ENCODE results near the gene DENND5A. TPM values are rescaled to one million over a fixed set of nuclear protein-coding genes. Genes with fewer than 3 reads are reported as not detected.

Gene DENND5A
- total and polyA plus RNA-seq, 8 donors, result 20.0 to 32.1 (median 26.0) TPM

DNA sequence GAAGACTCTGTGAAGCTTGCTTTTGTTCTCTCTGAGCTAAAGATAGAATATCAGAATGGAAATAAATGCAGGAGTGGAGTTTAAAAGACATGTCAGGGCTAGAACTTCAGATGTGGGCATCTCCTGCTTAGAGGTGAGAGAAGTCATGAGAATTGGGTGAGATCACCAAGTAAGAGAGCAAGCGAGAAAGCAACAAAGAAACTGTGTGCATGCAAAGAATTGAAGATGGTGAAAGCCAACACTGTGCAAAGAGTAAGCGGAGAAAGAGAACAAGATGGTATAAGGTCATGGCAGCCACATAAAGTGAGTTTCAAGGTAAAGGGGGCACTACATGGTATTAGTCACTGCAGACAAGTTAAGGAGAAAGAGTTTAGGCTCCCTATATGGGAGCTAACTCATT is 116.4 kb downstream of the DENND5A start:
- WGBS, 2 donors, result 92 to 100% methylated on average over 2 of the region's 2 CpGs
- Histone ChIP-seq H3K9me3 (no peaks in the 10 kb centered on the region), H3K4me3 (no peak overlapping the region), H3K4me1 (no peaks in the 10 kb centered on the region), H3K27ac (no peak overlapping the region), H3K36me3 (peaks cover 0 to 62% (median 14%) of the 10 kb centered on the region in 3 donors), H3K27me3 (no peaks in the 10 kb centered on the region)
- DNase-seq (no peak), ATAC-seq (no peak), FAIRE-seq (no peak)
- intact Hi-C loops (cut with DNase I), result no loop called here
- TF ChIP-seq, protein P1, sequence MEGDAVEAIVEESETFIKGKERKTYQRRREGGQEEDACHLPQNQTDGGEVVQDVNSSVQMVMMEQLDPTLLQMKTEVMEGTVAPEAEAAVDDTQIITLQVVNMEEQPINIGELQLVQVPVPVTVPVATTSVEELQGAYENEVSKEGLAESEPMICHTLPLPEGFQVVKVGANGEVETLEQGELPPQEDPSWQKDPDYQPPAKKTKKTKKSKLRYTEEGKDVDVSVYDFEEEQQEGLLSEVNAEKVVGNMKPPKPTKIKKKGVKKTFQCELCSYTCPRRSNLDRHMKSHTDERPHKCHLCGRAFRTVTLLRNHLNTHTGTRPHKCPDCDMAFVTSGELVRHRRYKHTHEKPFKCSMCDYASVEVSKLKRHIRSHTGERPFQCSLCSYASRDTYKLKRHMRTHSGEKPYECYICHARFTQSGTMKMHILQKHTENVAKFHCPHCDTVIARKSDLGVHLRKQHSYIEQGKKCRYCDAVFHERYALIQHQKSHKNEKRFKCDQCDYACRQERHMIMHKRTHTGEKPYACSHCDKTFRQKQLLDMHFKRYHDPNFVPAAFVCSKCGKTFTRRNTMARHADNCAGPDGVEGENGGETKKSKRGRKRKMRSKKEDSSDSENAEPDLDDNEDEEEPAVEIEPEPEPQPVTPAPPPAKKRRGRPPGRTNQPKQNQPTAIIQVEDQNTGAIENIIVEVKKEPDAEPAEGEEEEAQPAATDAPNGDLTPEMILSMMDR (IDR thresholded peaks at IDR 0.05), result no peak

DNA sequence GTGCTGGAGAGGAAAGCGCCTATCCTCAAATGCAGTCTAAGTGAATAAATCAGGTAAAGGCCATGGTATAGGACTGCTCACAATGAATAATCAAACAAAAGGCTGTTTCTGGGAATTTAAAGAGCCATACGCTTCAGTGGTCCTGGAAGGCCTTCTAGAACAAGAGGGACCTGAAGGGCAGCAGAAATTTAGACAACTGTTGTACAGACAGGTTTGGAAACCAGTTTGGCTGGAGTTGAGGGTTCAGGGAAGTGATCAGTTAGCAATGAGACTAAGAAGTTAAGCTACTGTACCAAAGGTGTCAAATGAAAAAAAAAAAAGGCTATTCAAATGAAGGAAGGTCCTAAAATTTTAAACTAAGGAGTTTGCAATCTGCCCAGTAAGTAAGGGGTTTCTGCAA is 117.1 kb downstream of the DENND5A start:
- H3K4me1 ChIP-seq, result no peaks in the 10 kb centered on the region
- intact Hi-C loops (cut with DNase I), result no loop called here
- no peaks in the 10 kb centered on the region for H3K9me3 ChIP-seq
- no peak for FAIRE-seq
- no peaks in the 10 kb centered on the region for H3K27me3 ChIP-seq
- no peak for ATAC-seq
- H3K36me3 ChIP-seq, result peaks cover 0 to 69% (median 16%) of the 10 kb centered on the region in 3 donors
- DNase-seq, result no peak
- TF ChIP-seq, protein P1 (IDR thresholded peaks at IDR 0.05), result no peak
- WGBS, 2 donors, result 97% methylated on average over 2 of the region's 2 CpGs
- no peak overlapping the region for H3K27ac ChIP-seq
- no peak overlapping the region for H3K4me3 ChIP-seq

DNA sequence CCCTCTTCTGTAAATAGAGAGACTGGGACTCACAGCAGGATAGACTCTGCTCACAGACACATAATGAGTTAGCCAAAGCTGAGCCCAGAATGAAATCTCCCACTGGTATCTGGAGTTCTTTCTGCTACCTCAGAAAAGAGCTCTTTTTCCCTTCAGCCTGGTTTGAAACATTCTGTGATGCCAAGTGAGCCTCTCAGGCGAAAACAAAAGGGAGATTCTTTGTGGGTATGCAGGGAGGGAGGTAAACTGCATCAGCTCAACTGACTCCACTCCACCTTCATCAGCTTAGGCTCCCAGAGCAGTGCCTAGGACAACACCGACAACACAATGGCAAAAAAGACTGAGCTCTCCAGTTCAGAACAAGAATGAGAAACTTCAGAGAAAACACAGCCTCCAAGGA is 118.7 kb downstream of the DENND5A start:
- peaks cover 0 to 75% (median 16%) of the 10 kb centered on the region in 3 donors for H3K36me3 ChIP-seq

DNA sequence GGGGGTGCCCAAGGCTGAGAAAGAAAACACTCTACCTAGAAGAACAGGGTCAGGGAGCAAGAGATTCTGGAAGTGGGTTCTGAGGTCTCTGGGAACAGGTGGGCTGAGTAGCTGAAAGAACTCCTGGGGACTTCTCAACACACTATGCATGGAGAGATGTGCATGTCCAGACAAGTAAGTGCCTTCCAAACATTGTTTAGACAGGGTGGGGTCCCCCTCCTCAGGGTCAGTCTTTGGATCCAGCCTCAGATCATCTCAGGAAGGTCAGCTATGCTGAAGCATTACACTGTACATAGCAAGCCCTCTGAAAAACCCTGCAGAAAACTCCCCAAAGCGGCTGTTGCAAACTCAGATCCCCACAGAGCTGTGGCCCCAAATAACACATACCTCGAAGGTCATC is 119.9 kb downstream of the DENND5A start:
- H3K36me3 ChIP-seq, result peaks cover 0 to 81% (median 16%) of the 10 kb centered on the region in 3 donors

More for the DNA sequence above, 118.7 kb downstream of the DENND5A start:
- Histone ChIP-seq H3K4me3 (no peak overlapping the region), H3K9me3 (no peaks in the 10 kb centered on the region), H3K27me3 (no peaks in the 10 kb centered on the region), H3K4me1 (no peaks in the 10 kb centered on the region), H3K27ac (no peak overlapping the region)
- FAIRE-seq (no peak), ATAC-seq (no peak), DNase-seq (no peak)
- intact Hi-C loops (cut with DNase I), result no loop called here
- 94 to 97% methylated on average over 2 of the region's 2 CpGs for WGBS, 2 donors
- TF ChIP-seq, protein P1 (IDR thresholded peaks at IDR 0.05), result no peak

DNA sequence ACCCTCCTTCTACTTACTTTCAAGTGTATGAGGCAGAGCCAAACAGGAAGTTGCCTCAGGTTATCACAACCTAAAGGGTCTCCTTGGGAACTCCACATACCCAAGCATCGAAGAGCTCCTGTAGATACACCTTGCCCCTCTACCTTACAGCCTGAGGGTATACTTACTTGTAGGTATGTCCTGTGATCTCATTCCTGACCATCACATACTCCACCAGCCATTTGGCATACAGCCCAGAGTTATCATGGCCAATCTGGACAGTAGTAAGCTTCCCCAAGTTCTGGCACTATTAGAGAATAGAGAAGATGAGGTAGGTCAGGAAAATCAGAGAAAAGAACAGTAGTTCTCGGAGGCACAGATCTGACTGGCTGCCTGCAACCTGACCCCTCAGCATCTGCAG is 120.3 kb downstream of the DENND5A start:
- DNase-seq, result no peak
- no peaks in the 10 kb centered on the region for H3K27me3 ChIP-seq
- H3K36me3 ChIP-seq, result peaks cover 0 to 77% (median 12%) of the 10 kb centered on the region in 3 donors
- intact Hi-C loops (cut with DNase I), result no loop called here
- 95 to 100% methylated on average over 2 of the region's 2 CpGs for WGBS, 2 donors
- no peaks in the 10 kb centered on the region for H3K9me3 ChIP-seq
- ATAC-seq, result no peak
- H3K4me3 ChIP-seq, result no peak overlapping the region
- no peak overlapping the region for H3K27ac ChIP-seq
- TF ChIP-seq, protein P1 (IDR thresholded peaks at IDR 0.05), result no peak
- FAIRE-seq, result no peak
- peaks cover 7 to 11% (median 9%) of the 10 kb centered on the region in 3 donors for H3K4me1 ChIP-seq

More for the DNA sequence above, 119.9 kb downstream of the DENND5A start:
- intact Hi-C loops (cut with DNase I), result no loop called here
- DNase-seq (no peak), FAIRE-seq (no peak), ATAC-seq (no peak)
- WGBS, 2 donors, result 86 to 88% methylated on average over 2 of the region's 2 CpGs
- peaks cover 4 to 7% (median 5%) of the 10 kb centered on the region in 3 donors for H3K4me1 ChIP-seq
- TF ChIP-seq, protein P1 (IDR thresholded peaks at IDR 0.05), result no peak
- no peaks in the 10 kb centered on the region for H3K27me3 ChIP-seq
- H3K27ac ChIP-seq, result no peak overlapping the region
- H3K4me3 ChIP-seq, result no peak overlapping the region
- H3K9me3 ChIP-seq, result no peaks in the 10 kb centered on the region
